Measurements from ENCODE around the gene CLHC1.
"Not testable (repeated sequence)": the region's sequence is repeated elsewhere in the genome, so short reads cannot be mapped to it uniquely, and the experiment has no call there.

The CLHC1 gene

DNA sequence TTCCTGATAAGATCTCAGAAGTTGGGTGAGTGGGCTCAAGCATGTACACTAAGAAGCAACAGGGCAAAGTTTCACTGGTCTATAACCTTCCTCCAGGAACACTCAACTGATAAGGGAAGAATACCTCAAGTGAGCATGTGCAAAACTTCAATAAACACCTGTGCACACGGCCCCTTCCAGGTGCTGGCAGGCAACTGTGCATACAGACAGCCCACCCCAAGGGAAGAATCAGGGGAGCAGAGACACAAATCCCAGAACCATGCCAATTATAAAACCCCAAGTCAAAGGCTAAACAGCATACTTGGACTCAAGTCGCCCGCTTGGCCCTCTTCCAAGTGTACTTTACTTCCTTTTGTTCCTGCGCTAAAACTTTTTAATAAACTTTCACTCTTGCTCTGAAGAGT, 96.0 kb downstream of the CLHC1 start:
- no peak for DNase-seq (ENCODE audit: low read depth in 2 of 2)

DNA sequence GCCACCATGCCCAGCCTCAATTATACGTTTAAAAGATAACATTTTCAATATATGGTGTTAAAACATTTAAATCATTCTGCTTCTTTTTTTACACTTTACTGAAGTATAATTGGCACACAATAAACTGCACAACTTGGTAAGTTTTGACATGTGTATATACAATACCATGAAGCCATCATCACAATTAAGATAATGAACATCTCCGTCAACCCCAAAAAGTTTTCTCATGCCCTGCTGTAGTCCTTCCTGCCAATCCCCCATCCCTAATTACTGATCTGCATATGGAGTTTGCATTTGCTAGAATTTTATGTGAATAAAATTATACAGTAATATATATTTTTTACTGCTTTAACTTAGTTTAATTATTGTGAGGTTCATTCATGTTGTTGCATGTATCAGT, 96.6 kb downstream of the CLHC1 start:
- no peak for DNase-seq (ENCODE audit: low read depth in 2 of 2)

DNA sequence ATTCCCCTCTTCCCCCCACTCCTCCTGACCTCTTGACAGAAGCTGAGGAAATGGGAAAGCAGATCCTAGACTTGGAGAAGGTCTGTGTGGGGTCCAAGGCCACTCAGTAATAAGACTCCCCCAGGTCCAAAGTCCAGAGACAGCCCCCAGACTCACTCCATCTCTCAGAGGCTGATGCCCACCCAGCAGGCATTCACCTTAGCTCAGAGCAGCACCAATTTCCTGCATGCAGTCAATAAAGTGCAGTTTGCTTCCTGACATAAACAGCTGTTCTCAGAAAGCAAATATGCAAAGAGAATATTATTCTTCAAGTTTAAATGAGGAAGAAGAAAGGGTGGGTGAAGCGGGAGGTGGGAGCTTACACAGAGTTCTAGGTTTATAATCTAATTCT, 97.8 kb downstream of the CLHC1 start:
- DNase-seq (ENCODE audit: low read depth in 2 of 2): no peak

DNA sequence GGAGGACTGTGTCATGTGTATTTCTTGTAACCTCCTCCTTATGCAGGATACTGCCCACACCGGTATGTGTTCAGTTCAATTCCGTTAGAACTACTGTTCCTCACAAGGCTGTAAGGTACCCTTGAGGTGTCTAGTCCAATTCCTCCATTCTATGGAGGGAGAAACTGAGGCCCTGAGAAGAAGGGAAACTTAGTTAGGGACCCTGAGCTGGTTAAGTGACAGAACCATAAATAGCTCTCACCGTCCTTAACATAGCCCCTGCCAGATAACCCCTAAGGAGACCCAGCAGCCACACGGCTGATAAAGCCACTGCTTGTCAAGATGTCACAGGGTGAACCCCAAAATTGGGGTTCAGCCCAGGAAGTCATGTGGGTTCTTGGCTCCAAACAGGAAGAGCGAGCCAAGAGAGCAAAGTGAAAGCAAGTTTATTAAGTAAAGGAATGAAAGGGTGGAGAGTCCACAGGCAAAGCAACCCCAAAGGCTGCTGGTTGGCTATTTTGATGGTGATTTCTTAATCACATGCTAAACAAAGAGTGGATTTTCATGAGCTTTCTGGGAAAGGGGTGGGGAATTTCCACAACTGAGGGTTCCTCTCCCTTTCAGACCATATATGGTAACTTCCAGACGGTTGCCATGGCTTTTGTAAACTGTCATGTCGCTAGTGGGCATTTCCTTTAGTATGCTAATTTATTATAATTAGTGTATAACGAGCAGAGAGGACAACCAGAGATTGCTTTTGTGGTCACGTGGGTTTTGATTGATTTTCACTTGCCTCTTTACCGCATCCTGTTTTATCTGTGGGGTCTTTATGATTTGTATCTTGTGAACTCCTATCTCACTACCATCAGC, 98.4 kb downstream of the CLHC1 start:
- peak; percentile 5 to 20 for DNase-seq (ENCODE audit: low read depth in 2 of 2)

DNA sequence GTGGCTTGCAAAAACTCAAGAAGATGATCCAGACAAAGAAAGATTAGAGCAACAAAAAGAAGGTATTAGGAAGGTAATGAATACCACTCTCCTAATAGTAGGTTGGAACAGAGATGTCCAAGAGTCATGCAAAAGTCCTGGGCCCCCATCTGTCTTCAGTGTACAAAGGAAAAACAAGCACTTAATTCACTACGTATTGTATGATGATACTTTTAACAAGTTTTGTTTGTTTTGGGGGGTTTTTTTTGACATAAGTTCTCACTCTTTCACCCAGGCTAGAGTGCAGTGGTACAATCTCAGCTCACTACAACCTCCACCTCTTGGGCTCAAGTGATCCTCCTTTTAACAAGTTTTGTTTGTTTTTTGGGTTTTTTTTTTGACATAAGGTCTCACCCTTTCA, 101.2 kb downstream of the CLHC1 start:
- no peak for DNase-seq (ENCODE audit: low read depth in 2 of 2)

DNA sequence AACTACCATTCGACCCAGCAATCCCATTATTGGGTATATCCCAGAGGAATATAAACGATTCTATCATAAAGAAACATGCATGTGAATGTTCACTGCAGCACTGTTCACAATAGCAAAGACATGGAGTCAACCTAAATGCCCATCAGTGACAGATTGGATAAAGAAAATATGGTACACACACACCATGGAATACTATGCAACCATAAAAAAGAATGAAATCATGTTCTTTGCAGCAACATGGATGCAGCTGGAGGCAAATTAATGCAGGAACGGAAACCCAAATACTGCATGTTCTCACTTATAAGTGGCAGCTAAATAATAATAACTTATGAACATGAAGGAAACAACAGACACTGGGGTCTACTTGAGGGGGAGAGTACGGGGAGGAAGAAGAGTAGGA, 105.5 kb downstream of the CLHC1 start:
- DNase-seq (ENCODE audit: low read depth in 2 of 2): not testable (repeated sequence)
